ENCODE data around the gene TRIM71.
"Not testable (repeated sequence)": the region's sequence is repeated elsewhere in the genome, so short reads cannot be mapped to it uniquely, and the experiment has no call there.

TRIM71 gene

GRCh38 chr3:32817558-32818228 lies at the start of gene TRIM71:
Gene TRIM71 (plus strand): TSS chr3:32817997. CDS start chr3:32818081, 84 bp downstream.
- DNase-seq (ENCODE audit: low spot score) = no peak

- DNase-seq (ENCODE audit: low spot score) = no peak
Measured at GRCh38 chr3:32778389-32778788, 39.4 kb upstream of the TRIM71 start.

GRCh38 chr3:32780071-32780734 lies 37.6 kb upstream of the TRIM71 start:
- DNase-seq (ENCODE audit: low spot score) = no peak

- peak; percentile 36 for DNase-seq (ENCODE audit: low spot score)
Measured at GRCh38 chr3:32780735-32781210, 37.0 kb upstream of the TRIM71 start.

DNA sequence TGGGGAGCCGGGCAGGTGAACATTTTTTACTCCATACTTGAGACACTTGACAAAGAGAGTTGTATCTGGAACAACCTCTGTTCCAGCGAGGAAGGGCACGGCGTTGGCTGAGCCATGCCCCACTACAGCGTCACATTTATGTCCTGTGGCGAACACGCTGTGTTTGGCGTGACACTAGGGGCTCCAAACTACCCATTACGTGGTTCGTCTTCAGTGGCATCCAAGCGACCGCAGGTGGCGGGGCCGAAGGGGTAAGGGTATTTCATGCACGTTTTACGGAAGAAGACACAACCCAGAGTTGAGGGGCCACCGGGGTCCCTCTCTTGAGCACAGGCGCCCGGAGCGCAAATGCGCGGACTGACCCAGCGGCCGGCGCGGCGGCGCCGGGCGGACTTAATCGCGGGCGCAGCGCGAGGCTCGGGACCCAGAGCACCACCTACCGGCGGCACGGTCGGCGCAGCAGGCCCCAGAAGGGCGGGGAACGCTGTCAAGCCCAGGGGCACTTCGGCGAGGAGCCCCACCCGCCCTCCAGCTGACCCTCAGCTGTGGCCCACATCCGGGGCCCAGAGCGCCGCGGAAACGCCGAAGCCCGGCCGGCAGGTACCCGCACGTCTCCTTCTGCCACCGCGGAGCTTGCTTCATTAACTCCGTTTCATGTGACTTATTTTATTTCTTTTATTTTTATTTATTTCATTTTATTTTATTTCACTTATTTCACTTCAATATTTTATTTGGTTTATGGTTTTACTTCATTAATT lies 36.4 kb upstream of the TRIM71 start:
- DNase-seq (ENCODE audit: low spot score) = peak; percentile 57

DNA sequence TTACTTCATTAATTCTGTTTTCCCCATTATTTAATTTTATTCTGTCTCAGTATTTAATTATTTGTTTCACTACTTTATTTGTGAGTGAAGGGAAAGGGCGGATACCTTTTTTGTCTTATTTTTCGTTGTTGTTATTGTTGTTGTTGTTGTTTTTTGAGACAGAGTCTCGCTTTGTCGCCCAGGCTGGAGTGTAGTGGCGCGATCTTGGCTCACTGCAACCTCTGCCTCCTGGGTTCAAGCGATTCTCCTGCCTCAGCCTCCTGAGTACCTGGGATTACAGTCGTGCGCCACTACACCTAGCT lies 35.9 kb upstream of the TRIM71 start:
- not testable (repeated sequence) for DNase-seq (ENCODE audit: low spot score)

- DNase-seq (ENCODE audit: low spot score) = no peak
Measured at GRCh38 chr3:32782407-32782806, 35.4 kb upstream of the TRIM71 start.

GRCh38 chr3:32791833-32792232 lies 26.0 kb upstream of the TRIM71 start:
- DNase-seq (ENCODE audit: low spot score) = peak; percentile 54

- peak; percentile 58 for DNase-seq (ENCODE audit: low spot score)
Measured at GRCh38 chr3:32794487-32795308, 23.1 kb upstream of the TRIM71 start.

GRCh38 chr3:32796384-32796950 lies 21.3 kb upstream of the TRIM71 start:
- peak; percentile 54 for DNase-seq (ENCODE audit: low spot score)

DNA sequence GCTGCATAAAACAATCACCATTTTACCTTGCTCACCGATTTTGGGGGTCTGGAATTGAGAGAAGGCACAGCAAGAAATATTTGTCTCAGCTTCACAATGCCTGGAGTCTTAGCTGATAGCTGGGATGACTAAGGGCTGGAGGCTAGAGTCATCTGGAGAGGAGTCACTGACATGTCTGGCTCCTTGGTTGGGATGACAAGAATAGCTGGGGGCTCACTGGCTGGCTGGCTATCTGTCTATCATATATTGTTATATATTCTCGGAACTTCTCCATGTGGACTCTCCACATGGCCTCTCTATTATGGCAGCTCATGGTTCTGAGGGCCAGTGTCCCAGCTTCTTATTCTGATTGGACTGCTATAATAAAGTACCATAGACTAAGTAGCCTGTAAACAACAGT lies 20.0 kb upstream of the TRIM71 start:
- DNase-seq (ENCODE audit: low spot score) = no peak

- not testable (repeated sequence) for DNase-seq (ENCODE audit: low spot score)
Measured at GRCh38 chr3:32801440-32801839, 16.4 kb upstream of the TRIM71 start.

GRCh38 chr3:32813180-32813579 lies 4.6 kb upstream of the TRIM71 start:
- no peak for DNase-seq (ENCODE audit: low spot score)

GRCh38 chr3:32814361-32814760 lies 3.4 kb upstream of the TRIM71 start:
- no peak for DNase-seq (ENCODE audit: low spot score)

GRCh38 chr3:32815841-32816438 lies 1.9 kb upstream of the TRIM71 start:
- no peak for DNase-seq (ENCODE audit: low spot score)

- peak; percentile 56 for DNase-seq (ENCODE audit: low spot score)
Measured at GRCh38 chr3:32816439-32817256, 1.1 kb upstream of the TRIM71 start.

DNA sequence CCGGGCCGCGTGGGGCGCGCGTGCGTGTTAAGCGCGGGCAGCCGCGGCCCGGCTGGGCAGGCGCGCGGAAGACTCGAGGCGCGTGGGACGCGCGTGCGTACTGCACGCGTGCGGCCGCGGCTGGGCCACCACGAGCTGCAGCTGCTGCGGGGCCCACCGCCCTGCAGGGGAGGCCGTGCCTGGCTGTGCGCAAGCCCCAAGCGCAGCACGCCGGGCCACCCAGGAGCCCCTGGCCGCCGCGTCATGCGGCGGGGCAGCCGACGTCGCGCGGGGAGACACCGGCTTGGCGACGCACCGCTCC lies 590 bp upstream of the TRIM71 start:
- DNase-seq (ENCODE audit: low spot score) = no peak

GRCh38 chr3:32818229-32818969 lies 602 bp downstream of the TRIM71 start:
- DNase-seq (ENCODE audit: low spot score) = no peak

GRCh38 chr3:32818970-32819511 lies 1.2 kb downstream of the TRIM71 start:
- no peak for DNase-seq (ENCODE audit: low spot score)
